GM12892 (cell line): ENCODE measurements around the gene PPM1B.

Source experiments
- POLR2AphosphoS5 ChIP-seq: IDR thresholded peaks from 2 replicates; pipeline ENCODE4 v1.6.1; 2011; ENCODE audit warnings: low read depth, low read length, control low read depth
- TAF1 ChIP-seq: IDR thresholded peaks from 2 replicates; pipeline ENCODE4 v1.6.1; 2011; ENCODE audit warnings: low read depth, mild to moderate bottlenecking, control low read depth, low read length, borderline replicate concordance

DNA sequence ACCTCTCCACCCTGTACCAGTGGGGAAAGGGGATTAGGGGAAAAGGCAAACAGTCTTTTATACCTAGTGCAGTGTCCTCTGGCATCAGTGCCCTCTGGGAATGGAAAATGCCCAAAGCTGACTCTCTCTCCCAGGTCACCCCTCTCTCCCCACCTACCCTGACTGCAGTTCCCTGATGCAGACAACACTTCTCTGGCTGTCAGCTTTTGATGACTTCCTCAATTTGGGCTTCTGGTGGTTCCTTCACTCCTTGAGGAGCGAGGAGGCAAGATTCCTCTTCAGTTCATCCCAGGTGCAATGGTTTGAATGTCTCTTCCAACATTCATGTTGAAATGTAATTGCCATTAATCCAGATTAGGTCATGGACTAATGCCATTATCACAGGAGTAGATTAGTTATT is 19.7 kb upstream of the PPM1B start:
- no peak for TF ChIP-seq TAF1
- TF ChIP-seq POLR2AphosphoS5, result no peak
